Neural cell (in vitro differentiated cells): ENCODE data around the gene TRIM56. TPM values are rescaled to one million over a fixed set of nuclear protein-coding genes. Genes with fewer than 3 reads are reported as not detected.
A peak's percentile ranks its signal among the peaks of the same experiment; 100 is the strongest.
"Not testable (repeated sequence)": the region's sequence is repeated elsewhere in the genome, so short reads cannot be mapped to it uniquely, and the experiment has no call there.

Source experiments
- H2AFZ ChIP-seq: fragments of 200-600, 300-800 bp; sonication (generic), shearing (Covaris generic); 2 replicates; pipeline ENCODE4 v1.6.0; 2014; ENCODE audit warnings: low read depth, mild to moderate bottlenecking, antibody characterized with exemption, low read length, moderate library complexity
- H3F3A ChIP-seq: fragments of 200-600 bp; shearing (Covaris generic); 2 replicates; pipeline ENCODE4 v1.6.1; 2016; ENCODE audit warnings: mild to moderate bottlenecking, moderate library complexity, mixed read lengths, antibody characterized with exemption, low read length; ENCODE audit not compliant: insufficient read depth, poor library complexity, severe bottlenecking
- H3K27ac ChIP-seq: fragments of 200-600, 300-800 bp; sonication (generic), shearing (Covaris generic); 2 replicates; pipeline ENCODE4 v1.5.1; 2014; ENCODE audit warnings: mild to moderate bottlenecking, low read length, moderate library complexity
- H3K27me3 ChIP-seq: fragments of 300-800, 200-600 bp; sonication (generic), shearing (Covaris generic); 2 replicates; pipeline ENCODE4 v1.6.0; 2014; ENCODE audit warnings: mild to moderate bottlenecking, low read depth, low read length, moderate library complexity; ENCODE audit not compliant: insufficient read depth
- H3K36me3 ChIP-seq: fragments of 300-800, 200-600 bp; sonication (generic), shearing (Covaris generic); 2 replicates; pipeline ENCODE4 v1.5.1; 2014; ENCODE audit warnings: mild to moderate bottlenecking, antibody characterized with exemption, low read length, moderate library complexity; ENCODE audit not compliant: insufficient read depth
- H3K4me2 ChIP-seq: fragments of 300-800, 200-600 bp; sonication (generic), shearing (Covaris generic); 2 replicates; pipeline ENCODE4 v1.6.0; 2014; ENCODE audit warnings: mild to moderate bottlenecking, low read length
- H3K4me3 ChIP-seq: fragments of 300-800, 200-600 bp; sonication (generic), shearing (Covaris generic); 2 replicates; pipeline ENCODE4 v1.5.1; 2014; ENCODE audit warnings: mild to moderate bottlenecking, low read length, moderate library complexity
- H3K79me2 ChIP-seq: fragments of 200-600 bp; shearing (Covaris generic); replicated peaks from 2 replicates; pipeline ENCODE4 v1.6.0; 2014; ENCODE audit warnings: mild to moderate bottlenecking, low read length, moderate library complexity; ENCODE audit not compliant: insufficient read depth
- H3K9ac ChIP-seq: fragments of 300-800, 200-600 bp; sonication (generic), shearing (Covaris generic); 2 replicates; pipeline ENCODE4 v1.6.1; 2016; ENCODE audit warnings: mild to moderate bottlenecking, low read length, mixed read lengths
- H3K9me2 ChIP-seq: fragments of 200-600 bp; shearing (Covaris generic); 2 replicates; pipeline ENCODE4 v1.6.1; 2016; ENCODE audit warnings: mild to moderate bottlenecking, low read length, mixed read lengths; ENCODE audit not compliant: insufficient read depth
- H3K9me3 ChIP-seq: fragments of 200-600, 300-800 bp; sonication (generic), shearing (Covaris generic); 2 replicates; pipeline ENCODE4 v1.6.1; 2016; ENCODE audit warnings: mild to moderate bottlenecking, mixed run types, low read length, moderate library complexity, mixed read lengths
- H4K20me1 ChIP-seq: fragments of 200-600 bp; shearing (Covaris generic); 2 replicates; pipeline ENCODE4 v1.6.1; 2016; ENCODE audit warnings: mild to moderate bottlenecking, mixed run types; ENCODE audit not compliant: insufficient read depth
- CTCF ChIP-seq: fragments of 450-650 bp; IDR thresholded peaks from 2 replicates; pipeline ENCODE4 v1.5.1; 2014; ENCODE audit warnings: antibody characterized with exemption, mild to moderate bottlenecking, moderate library complexity; ENCODE audit not compliant: poor library complexity, severe bottlenecking
- EP300 ChIP-seq: fragments of 450-650 bp; conservative IDR thresholded peaks from 2 replicates; pipeline ENCODE4 v1.6.1; 2014; ENCODE audit warnings: antibody characterized with exemption, mild to moderate bottlenecking, moderate library complexity; ENCODE audit not compliant: poor library complexity, severe bottlenecking
- EZH2 ChIP-seq: fragments of 200-600, 300-800 bp; shearing (Covaris generic), sonication (generic); IDR thresholded peaks from 2 replicates; pipeline ENCODE4 v1.6.1; 2014; ENCODE audit warnings: antibody characterized with exemption, low read length, borderline replicate concordance, mild to moderate bottlenecking; ENCODE audit not compliant: insufficient read depth, poor library complexity, severe bottlenecking
- MXI1 ChIP-seq: fragments of 450-650 bp; conservative IDR thresholded peaks from 2 replicates; pipeline ENCODE4 v1.6.1; 2014; ENCODE audit warnings: antibody characterized with exemption, mild to moderate bottlenecking; ENCODE audit not compliant: poor library complexity, severe bottlenecking
- POLR2AphosphoS5 ChIP-seq: IDR thresholded peaks from 2 replicates; pipeline ENCODE4 v1.6.1; 2012
- RAD21 ChIP-seq: fragments of 450-650 bp; conservative IDR thresholded peaks from 2 replicates; pipeline ENCODE4 v1.6.1; 2014; ENCODE audit warnings: antibody characterized with exemption, mild to moderate bottlenecking, moderate library complexity
- REST ChIP-seq: IDR thresholded peaks from 2 replicates; pipeline ENCODE4 v1.6.1; 2012; ENCODE audit warnings: borderline replicate concordance
- SMC3 ChIP-seq: fragments of 450-650 bp; conservative IDR thresholded peaks from 2 replicates; pipeline ENCODE4 v1.6.1; 2014; ENCODE audit warnings: antibody characterized with exemption, mild to moderate bottlenecking, moderate library complexity; ENCODE audit not compliant: poor library complexity
- TAF1 ChIP-seq: IDR thresholded peaks from 2 replicates; pipeline ENCODE4 v1.6.1; 2012; ENCODE audit warnings: low read depth
- polyA plus RNA-seq: library from polyadenylated mRNA; depleted of rRNA; stranded (reverse); fragments of >200 nt; gene quantifications from 2 replicates; pipeline ENCODE4 v1.2.3, GENCODE V29; 2014

The TRIM56 gene
- polyA plus RNA-seq, 1 donor from 2014 or later: 0.01 TPM

- not testable (repeated sequence) for H3K9ac ChIP-seq, H3K4me2 ChIP-seq, H3K27me3 ChIP-seq, H4K20me1 ChIP-seq, H2AFZ ChIP-seq, H3K79me2 ChIP-seq, H3K9me2 ChIP-seq, H3K4me3 ChIP-seq, H3F3A ChIP-seq, H3K36me3 ChIP-seq, H3K27ac ChIP-seq, H3K9me3 ChIP-seq
Observed at GRCh38 chr7:101076183-101076582, 9.1 kb upstream of the TRIM56 start.

GRCh38 chr7:101077303-101078086, 7.8 kb upstream of the TRIM56 start:
- H3K9me2 ChIP-seq: no peaks in the 10 kb centered on the region
- H3F3A ChIP-seq: no peaks in the 10 kb centered on the region
- H3K79me2 ChIP-seq: no peaks in the 10 kb centered on the region
- H2AFZ ChIP-seq: peak overlapping the region; percentile 17
- no peaks in the 10 kb centered on the region for H3K9me3 ChIP-seq
- no peaks in the 10 kb centered on the region for H3K36me3 ChIP-seq
- H3K27me3 ChIP-seq: no peaks in the 10 kb centered on the region
- H4K20me1 ChIP-seq: no peaks in the 10 kb centered on the region
- TF ChIP-seq POLR2AphosphoS5 (peak; percentile 18), EP300 (peak; percentile 56), SMC3 (peak; percentile 84), RAD21 (peak; percentile 89), EZH2 (no peak), MXI1 (peak; percentile 41), CTCF (peak; percentile 94), TAF1 (no peak), REST (no peak)
- peak overlapping the region; percentile 40 for H3K27ac ChIP-seq
- H3K4me2 ChIP-seq: no peak overlapping the region
- no peak overlapping the region for H3K4me3 ChIP-seq
- H3K9ac ChIP-seq: no peak overlapping the region

GRCh38 chr7:101081432-101081831, 3.8 kb upstream of the TRIM56 start:
- Histone ChIP-seq H3F3A (no peaks in the 10 kb centered on the region), H3K27me3 (no peaks in the 10 kb centered on the region), H3K4me3 (no peak overlapping the region), H3K27ac (no peak overlapping the region), H3K36me3 (no peaks in the 10 kb centered on the region), H3K79me2 (no peaks in the 10 kb centered on the region), H4K20me1 (no peaks in the 10 kb centered on the region), H3K4me2 (no peak overlapping the region), H3K9ac (no peak overlapping the region), H3K9me2 (no peaks in the 10 kb centered on the region), H3K9me3 (no peaks in the 10 kb centered on the region), H2AFZ (no peak overlapping the region)
- TF ChIP-seq TAF1 (no peak), REST (no peak), EP300 (no peak)
